NCI-H524 treated with DMSO at 0.1 percent for 48 hours (cell line): Measurements from ENCODE around the gene MYO3B.

Source experiments
- DNase-seq: peaks from one replicate; lab custom pipeline; 2025; lab: John Stamatoyannopoulos, UW

The MYO3B gene

DNA sequence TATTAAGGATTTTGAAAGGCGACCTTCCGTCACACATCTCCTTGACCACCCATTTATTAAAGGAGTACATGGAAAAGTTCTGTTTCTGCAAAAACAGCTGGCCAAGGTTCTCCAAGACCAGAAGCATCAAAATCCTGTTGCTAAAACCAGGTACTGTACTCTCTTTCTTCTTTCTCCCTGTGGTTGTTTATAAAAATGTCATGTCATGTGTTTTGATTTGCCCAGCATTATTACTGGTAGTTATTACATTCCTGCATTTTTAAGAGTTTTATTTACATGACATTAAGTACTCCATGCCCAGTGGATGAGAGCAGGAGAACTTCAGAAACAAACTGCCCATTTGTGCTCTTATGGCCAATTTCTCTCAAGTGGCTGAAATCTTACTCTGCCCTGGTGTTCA lies 191.3 kb downstream of the MYO3B start:
- no peak for DNase-seq

DNA sequence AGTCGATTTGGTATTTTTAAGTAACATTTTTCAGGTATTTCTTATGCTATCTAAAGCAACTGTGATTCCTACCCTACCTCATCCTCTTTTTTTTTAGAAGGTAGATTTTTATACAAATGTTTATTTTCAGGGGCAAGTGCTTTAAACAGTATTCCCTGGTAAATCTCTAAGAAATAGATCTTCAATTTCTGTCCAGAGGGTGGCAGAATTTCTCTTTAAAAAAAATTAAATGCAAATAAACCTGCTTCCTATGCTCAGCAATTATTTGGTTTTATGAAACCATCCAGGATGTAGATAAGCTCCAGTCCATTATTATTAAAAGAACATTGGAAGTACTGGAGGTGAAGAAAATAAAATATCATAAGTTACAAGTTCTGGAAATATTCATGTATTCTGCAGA lies 191.9 kb downstream of the MYO3B start:
- no peak for DNase-seq

DNA sequence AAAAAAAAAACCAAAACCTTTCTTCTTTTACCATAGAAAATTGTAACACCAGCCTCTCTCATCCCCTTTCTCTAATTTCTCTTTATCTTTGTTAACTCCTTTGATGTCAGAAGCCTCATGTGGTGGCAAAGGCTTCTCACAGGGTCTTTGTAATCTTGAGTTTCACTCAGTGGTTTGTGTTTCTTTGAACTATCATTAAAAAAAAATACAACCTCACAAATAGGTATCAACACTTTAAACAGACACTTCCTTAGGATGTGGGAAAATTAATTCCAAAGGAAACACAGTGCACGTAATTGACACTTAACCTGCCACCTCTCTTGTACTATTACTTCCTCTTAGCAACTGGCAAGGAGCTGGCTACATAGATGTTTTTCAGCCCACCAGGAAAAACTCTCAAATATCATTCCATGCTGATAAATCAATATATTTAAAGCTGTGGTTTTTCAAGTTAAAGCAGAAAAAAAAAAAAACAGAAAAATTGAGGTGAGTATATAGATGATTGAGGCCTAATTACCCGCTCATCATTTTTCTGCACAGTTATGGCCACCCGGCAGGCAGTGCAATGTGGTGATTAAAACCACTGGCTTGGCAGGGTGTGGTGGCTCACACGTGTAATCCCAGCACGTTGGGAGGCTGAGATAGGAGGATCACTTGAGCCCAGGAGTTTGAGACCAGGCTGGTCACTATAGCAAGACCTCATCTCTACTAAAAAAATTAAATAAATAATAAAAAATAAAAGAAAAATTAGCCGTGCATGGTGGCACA lies 193.5 kb downstream of the MYO3B start:
- no peak for DNase-seq

DNA sequence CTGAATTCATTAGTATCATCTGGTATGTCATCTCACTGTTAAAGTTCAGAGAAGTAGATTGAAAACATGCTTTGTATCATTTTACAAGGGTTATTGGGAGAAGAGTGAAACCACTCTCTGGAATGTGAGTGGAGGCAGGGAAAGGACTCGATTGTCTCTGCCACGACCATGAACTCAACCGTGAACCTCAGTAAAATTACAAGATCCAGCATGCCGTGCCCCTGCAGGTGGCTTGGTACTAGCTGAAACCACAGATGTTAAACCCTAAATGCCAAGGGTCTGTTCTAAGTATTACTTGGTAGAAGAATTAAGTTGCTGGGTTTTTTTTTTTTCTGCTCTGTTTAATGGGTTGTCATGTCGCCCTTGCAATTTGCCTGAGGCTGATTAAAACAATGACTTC lies 197.2 kb downstream of the MYO3B start:
- DNase-seq, result no peak

DNA sequence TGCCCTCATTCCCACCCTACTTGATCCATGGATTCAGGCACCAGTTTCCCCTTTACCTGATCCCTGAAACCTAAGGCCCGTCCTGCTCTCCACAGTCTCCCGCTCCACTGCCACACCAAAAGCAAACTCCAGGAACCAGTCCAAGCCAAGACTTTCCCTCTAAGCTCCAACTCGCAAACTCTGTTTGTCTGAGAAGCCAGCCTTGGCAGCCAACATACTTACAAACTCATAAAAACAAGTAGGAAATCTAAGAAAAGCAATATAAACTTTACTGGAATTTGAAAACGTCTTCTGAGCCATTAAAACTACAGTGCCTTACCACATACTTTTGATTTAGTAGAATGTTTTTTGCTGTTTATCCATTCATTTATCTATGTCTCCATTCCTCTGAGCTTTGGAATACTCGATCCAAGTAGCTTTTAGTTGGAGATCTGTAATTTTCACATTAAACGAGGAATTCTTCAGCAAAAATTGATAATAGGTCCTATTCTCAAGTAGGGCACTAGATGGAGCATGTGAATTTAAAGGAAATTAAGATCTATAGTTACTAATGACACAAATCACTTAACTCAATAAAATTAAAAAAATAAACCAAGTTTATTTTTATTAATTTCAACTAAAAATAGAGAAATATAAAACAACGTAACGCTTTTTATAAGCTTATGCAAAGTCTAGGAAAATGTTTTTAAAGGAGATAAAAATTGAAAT lies 199.7 kb downstream of the MYO3B start:
- DNase-seq, result no peak

DNA sequence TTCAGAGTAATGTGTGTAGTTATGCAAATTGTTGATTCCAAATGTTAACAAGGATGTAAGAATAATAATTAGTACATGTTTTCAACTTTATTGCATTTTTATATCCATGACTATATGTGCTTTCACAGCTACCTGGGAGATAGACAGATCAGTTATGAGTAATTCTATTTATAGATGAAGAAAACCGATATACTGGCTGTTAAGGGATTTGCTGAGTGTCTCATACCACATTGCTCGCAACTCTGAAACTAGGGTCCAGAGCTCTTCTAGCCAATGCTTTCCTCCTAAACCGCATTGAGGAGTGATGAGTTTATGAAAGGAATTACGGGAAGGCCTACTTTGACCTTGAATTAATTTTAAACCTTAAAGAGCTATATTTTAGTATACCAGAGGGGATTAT lies 202.3 kb downstream of the MYO3B start:
- no peak for DNase-seq

DNA sequence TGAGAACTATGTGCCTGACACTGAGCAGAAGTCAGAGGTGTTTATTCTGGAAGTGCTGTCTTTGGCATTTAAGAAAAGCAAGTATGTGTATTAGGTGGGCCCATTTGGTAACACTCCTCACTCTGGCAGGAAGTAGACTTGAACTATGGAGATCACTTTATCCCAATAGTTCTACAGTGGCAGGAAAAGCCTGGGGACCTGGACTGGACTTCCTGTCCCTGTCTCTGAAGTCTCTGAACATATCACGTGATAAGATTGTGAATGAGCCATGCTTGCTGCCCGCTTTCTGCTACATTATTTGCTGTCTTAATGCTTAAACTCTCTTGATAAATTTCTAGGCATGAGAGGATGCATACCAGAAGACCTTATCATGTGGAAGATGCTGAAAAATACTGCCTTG lies 203.7 kb downstream of the MYO3B start:
- no peak for DNase-seq

DNA sequence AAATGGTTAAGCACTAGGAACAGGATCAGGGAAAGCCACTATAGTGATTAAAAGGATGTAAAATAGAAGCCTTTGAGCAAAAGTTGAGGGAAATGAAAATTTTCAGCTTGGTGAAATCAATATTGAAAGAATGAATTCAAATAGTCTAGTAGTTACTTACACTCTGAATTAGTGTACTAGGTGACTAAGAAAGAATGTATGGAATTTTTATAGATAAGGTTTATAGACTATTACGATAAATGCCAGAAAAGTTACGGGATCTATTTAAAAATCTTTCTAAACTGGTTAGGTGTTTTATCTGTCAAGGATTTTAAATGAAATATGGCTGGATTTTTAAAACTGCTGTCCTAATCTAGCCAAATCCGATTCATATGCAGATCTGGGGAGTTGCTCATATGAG lies 208.6 kb downstream of the MYO3B start:
- DNase-seq, result no peak

DNA sequence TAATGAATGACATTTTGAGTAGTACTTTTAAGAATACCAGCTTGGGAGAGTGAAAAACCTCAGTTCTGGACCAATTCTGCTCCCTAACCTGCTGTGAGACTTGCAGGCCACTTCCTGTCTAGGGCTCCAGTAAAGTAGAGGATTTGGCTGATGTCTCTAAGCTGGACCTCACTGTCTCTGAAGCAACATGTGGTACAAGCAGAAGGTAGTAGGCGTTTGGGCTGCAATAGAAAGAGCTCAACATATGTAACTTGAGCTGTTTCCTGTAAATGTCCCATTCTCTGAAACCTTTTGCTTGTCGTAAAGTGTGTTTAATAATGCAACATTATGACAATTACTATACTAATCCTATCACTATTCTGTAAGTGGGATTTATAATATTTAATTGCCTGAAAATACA lies 213.1 kb downstream of the MYO3B start:
- DNase-seq, result peak; percentile 48

DNA sequence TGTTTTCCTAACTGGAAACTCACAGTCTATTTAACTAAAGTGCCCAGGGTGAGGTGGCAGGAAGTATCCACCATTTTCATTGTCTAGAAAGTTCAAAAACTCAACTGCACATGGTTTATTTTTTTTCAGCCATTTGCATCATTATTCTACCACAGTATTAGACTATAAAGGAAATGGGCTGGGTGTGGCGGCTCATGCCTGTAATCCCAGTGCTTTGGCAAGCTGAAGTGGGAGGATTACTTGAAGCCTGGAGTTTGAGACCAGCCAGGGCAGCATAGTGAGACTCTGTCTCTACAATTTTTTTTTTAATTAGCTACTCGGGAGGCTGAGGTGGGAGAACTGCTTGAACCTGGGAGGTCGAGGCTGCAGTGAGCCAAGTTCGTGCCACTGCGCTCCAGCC lies 213.8 kb downstream of the MYO3B start:
- no peak for DNase-seq

DNA sequence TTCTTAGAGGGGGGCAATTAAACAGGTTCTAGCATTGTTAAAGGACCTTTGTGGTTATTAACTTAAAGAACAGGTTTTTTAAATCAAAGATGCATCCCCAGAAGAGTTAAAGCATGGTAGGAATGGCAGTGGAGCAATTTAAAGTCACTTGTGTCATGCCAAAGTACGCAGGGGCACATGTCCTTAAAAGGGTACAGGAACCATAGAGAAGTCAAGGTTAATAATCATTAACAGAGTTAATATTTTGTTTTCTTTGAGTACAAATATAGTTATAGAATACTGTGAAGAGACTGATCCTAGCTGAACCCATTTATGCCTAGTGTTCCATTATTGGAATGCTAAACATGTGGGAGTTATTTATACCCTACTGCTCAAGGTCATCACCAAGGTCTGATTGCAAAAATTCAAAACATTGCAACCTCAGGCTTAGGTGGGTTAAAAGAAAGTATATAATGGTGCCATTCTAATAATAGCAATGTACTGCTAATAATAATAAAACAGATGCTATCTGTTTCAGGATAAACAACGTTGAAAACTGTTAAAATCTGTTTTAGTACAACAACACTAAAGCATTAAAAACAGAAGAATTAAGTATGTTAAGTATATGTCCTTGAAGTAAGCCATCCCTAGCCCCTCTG lies 216.0 kb downstream of the MYO3B start:
- DNase-seq, result no peak

DNA sequence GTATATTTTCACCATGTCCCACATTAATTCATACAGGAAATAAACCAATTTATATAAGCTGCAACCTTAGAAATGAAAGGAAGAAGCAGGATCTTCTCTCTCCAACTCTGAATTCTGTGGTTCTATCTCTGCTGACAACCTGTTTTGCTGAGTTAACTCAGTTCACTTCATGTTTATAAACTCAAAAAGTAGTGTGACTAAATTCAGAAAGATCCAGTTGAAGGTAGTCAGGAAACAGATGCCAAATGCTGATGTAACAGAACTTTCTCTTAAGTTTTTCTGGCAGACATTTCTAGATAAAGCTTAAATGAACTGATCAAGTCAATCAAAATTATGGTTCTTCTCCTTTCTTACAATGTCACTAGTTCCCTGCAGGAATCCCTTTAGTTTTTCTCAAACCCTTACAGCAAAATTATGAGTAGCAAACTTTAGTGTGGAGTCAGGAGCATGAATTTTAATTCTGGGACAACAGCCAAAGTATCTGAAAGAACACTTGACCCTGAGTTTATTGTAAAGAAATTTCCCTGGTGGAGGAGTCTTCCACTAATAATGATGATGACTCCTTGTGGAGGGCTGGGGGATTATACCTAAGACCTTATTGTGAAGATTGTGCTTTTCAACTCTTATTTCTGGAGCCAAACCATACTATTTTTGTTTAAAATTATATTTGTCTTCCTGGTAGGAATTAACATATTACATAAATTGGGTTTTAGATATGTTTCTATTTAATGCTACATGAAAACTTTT lies 216.9 kb downstream of the MYO3B start:
- DNase-seq, result no peak

DNA sequence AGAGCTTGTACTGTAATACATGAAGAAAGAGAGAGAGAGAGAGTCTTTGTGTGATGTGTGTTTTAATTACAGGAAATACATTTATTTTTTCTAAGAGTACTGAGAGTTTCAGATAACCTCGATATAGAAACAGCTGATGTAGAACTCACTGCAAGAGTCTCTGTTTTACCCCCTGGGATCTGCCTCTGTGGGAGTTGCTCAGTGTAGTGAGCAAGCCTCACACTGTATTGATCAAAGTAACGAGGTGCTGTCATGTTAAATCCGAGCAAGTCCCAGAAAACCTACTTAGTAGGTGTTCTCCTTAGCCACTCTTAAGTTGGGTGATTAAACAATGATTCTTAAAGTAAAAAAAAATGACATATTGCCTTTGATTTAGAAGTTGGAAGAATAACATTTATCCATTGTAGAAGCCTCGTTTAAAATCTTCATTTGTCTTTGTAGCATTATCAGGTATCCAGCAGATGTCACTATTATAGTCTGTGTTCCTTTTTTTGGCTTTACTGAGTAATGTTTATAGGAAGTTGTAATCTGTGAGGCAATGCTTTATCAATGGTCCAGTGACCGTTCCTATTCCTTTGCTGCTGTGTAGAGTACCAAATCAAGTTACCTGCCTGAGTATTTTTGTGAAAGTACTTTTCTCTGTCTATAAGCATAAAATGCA lies 219.0 kb downstream of the MYO3B start:
- no peak for DNase-seq

DNA sequence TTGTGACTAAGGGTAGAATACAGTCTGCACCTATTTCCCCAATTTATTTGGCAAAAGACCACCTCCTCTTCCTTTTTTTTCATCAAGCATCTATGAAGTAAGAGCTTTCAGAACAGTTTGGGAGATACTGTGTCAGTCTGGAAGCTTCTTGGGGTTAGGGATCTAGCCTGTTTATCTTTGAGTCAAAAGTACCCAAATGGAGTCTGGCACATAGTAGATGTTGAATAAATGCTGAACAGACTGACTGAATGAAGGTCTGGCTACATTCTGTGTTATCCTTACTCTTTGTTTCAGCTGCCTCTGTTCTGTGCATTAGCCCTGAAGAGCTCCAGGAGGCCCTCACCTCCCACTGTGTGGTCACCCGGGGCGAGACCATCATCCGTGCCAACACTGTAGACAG lies 223.2 kb downstream of the MYO3B start:
- DNase-seq, result no peak

DNA sequence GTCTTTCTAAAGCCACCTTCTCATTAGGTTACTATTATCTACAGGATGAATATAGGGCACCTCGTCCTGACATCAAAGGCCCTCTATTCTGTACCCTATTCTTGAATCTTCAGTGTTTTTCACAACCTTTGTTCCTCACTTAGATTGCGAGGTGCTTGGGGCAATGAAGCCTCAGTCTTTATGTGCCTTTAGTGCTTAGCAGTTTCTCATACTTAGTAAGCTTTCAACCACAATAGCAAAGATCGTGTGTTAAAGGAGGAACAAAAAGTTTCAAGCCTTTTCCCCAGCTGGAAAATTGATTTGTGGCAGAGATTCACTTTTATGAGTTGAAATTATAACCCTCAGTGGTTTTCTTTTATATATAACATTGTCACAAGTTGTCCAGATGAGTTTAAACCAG lies 226.9 kb downstream of the MYO3B start:
- no peak for DNase-seq

DNA sequence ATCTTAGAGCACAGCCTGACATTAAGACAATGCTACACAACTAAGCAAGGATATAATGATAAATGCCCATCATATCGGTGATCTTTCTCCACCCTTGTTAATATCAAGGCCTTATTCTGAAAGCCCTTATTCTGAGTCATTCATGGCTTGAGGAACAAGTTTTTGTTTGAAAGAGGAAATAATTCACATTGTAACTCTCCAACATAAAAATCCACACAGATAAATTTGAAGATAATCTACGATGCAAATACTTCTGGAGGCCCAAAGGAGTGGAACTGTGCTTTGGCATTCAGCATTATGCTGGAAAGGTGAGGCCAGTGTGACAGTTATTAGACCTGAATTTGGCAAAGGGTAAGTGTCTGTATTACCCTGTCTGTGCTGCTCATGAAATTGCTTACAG lies 227.4 kb downstream of the MYO3B start:
- DNase-seq, result no peak

DNA sequence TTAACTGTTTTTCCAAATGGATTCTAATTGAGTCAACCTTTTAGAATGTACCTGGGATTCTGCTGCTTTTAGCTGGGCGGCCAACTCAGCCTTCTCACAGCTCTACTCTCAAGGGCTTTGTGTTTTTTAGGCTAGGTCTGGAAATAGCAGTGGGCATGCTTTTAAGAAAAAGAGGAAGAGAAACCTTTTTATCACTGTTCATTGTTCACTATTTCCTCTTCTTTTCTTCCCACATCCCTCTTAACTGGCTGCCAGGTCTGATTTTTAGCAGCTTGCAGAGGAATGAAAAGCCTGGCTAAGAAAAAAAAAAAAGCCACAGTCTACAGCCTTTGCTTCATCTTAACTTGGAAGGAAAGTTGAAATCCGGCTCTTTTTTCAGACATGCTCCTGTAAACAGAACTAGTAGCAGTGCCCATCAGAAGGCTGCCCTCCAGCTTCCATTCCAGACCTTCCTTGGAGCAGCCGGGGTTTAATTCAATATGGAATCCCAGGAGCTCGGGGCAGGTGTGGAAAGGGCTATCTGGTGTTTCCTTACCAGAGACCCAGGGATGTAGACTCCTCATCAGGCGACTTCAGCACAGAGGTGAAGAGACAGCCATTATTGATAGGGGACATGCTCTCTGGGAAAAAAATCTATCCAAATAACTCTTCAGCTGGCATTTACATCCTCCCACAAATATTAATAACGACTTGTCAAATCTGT lies 230.7 kb downstream of the MYO3B start:
- no peak for DNase-seq

DNA sequence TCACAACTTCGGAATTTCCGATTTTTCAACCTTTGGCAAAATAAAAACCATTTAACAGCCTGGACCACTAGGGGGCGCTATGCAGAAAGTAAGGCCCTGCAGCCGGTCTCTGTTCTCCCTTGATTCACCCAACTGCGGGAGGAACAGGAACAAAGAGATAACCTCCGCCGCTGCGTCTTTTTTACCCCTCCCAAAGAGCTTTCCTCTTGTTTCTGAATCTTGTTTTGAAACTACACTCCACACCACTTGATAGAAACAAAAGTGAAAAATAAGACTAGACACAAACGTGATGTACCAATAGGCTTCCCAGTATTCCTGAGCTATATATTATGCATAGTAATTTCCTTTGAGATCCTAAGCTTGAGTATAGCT lies 231.2 kb downstream of the MYO3B start:
- DNase-seq, result peak; percentile 17

DNA sequence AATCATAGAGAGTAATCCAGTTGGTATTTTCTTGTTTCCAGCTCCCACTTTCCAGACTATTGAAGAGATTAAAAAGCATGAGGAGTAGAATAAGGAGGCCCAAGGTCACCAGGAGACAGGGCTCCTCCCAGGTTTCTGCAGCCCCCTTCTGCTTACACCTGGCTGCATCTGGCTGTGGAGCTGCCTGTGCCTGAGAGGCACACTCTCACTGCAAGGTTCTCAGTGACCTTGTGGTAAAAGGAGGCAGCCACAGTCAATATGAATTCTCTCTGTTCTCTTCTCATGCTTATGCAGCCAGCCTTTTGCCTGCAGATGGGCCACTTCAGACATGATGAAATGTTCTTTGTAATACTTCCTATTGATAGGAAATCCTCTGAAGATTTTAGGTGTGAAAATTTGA lies 233.7 kb downstream of the MYO3B start:
- DNase-seq, result no peak

DNA sequence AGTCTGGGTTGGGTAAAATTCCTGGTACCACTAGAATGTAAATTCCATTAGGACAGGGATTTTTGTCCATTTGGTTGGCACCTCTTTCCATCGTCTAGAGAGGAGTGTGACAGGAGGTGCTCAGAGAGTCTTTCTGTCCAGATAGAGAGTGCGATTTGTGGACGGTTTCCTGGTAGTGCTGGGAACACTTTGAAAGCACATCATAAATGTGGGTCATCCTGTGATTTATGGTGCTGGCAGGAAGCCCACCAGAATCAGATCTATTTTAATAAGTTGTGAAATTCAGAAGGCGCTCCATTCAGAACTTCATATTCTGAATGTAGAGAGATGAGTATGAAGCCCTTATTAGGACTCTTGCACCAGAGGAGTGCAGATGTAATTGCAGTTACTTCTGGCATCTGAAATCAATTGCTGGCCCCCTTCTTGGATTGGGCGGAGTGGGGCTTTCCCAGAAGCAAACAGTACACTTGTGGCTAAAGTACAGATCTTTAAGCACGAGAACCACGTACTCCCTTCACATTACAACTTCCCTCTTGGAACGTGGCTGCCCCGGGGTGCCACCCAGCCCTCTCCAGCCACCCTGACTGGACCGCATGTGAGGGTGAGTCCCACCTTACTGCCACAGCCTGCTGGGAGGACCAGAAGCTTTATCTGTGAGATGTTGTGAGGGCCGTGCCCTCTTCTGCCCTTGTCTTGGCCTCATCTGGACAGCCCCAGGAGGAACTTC lies 243.2 kb downstream of the MYO3B start:
- no peak for DNase-seq

DNA sequence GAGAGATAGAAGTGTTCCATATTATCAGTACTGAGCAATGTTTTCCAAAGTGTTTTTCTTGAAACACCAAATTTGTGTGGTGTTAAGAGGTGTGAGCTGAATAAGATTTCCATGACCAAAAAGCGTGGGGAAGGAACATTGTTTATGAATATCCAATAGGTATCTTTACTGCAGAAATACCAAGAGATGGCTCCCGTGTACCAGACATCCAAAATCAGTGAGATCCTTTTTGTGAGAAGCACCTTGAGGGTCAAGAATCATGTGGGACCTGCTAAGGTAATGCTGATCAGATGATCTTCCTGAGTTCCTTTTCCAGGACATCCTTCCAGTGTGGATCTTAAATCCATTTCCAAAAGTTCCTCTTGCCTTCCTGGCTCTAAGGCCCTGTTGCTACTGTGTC lies 246.0 kb downstream of the MYO3B start:
- no peak for DNase-seq
